HG02588 (cell line): ENCODE results near the gene LLGL2.
"Not testable (repeated sequence)": the region's sequence is repeated elsewhere in the genome, so short reads cannot be mapped to it uniquely, and the experiment has no call there.

Experiments
- ATAC-seq: cut with Tn5 transposase; IDR thresholded peaks from one replicate; pipeline ENCODE4 v1.9.1; 2021; ENCODE audit warnings: mild to moderate bottlenecking, moderate library complexity; ENCODE audit not compliant: unreplicated experiment

LLGL2 gene

GRCh38 chr17:75588596-75589011, 63.1 kb downstream of the LLGL2 start:
- ATAC-seq, result peak; percentile 11

GRCh38 chr17:75589012-75589918, 63.8 kb downstream of the LLGL2 start:
- ATAC-seq, result peak; percentile 86

GRCh38 chr17:75589919-75590303, 64.4 kb downstream of the LLGL2 start:
- no peak for ATAC-seq

- ATAC-seq, result no peak
Measured at GRCh38 chr17:75590314-75590761, 64.8 kb downstream of the LLGL2 start.

- no peak for ATAC-seq
Measured at GRCh38 chr17:75590849-75591721, 65.6 kb downstream of the LLGL2 start.

GRCh38 chr17:75591722-75592302, 66.3 kb downstream of the LLGL2 start:
- no peak for ATAC-seq

GRCh38 chr17:75592348-75593020, 67.0 kb downstream of the LLGL2 start:
- ATAC-seq, result no peak

GRCh38 chr17:75593430-75593829, 67.9 kb downstream of the LLGL2 start:
- not testable (repeated sequence) for ATAC-seq

- ATAC-seq, result no peak
Measured at GRCh38 chr17:75594499-75595283, 69.2 kb downstream of the LLGL2 start.

- ATAC-seq, result no peak
Measured at GRCh38 chr17:75595284-75595919, 69.9 kb downstream of the LLGL2 start.

- ATAC-seq, result no peak
Measured at GRCh38 chr17:75595920-75596313, 70.4 kb downstream of the LLGL2 start.

- no peak for ATAC-seq
Measured at GRCh38 chr17:75596320-75597087, 71.0 kb downstream of the LLGL2 start.

- no peak for ATAC-seq
Measured at GRCh38 chr17:75601057-75601987, 75.8 kb downstream of the LLGL2 start.

- ATAC-seq, result no peak
Measured at GRCh38 chr17:75602644-75603043, 77.1 kb downstream of the LLGL2 start.

GRCh38 chr17:75603123-75603522, 77.6 kb downstream of the LLGL2 start:
- ATAC-seq, result no peak

GRCh38 chr17:75604034-75604695, 78.7 kb downstream of the LLGL2 start:
- ATAC-seq, result no peak

GRCh38 chr17:75605790-75606189, 80.3 kb downstream of the LLGL2 start:
- no peak for ATAC-seq
